LoVo (cell line): ENCODE results near the gene NCOA3.
"Not testable (repeated sequence)": the region's sequence is repeated elsewhere in the genome, so short reads cannot be mapped to it uniquely, and the experiment has no call there.

Experiments used
- DNase-seq: peaks from one replicate; pipeline ENCODE4 v3.0.0-alpha.2; 2016; ENCODE audit warnings: low spot score

The NCOA3 gene

DNA sequence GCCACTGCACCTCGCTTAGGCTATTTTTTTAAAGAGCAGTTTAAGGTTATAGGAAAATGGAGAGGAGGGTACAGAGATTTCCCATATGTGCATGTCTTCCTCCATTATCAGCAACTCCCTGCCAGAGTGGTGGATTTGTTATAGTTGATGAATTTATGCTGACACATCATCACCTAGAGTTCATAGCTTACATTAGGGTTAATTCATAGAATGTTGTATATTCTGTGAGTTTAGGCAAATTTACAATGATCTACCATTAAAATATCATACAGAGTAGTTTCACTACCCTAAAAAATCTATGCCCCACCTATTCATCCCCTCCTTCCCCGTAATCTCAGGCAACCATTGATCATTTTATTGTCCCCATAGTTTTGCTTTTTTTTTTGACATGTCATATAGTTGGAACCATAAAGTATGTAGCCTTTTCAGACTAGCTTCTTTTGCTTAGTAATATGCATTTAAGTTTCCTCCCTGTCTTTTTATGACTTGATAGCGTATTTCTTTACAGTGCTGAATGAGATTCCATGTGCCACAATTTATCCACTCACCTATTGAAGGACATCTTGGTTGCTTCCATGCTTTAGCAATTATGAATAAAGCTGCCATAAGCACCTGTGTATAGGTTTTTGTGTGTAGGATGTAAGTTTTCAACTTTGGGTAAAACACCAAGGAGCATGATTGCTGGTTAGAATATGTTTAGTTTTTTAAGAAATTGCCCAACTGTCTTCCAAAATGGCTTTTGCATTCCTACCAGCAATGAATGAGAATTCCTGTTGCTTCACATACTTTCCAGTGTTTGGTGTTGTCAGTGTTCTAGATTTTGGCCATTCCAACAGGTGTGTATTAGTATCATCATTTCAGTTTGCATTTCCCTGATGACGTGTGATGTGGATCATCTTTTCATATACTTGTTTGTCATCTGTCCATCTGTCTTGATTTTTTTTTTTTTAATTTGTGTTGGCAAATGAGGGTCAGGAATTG lies 60.2 kb downstream of the NCOA3 start:
- DNase-seq, result no peak

DNA sequence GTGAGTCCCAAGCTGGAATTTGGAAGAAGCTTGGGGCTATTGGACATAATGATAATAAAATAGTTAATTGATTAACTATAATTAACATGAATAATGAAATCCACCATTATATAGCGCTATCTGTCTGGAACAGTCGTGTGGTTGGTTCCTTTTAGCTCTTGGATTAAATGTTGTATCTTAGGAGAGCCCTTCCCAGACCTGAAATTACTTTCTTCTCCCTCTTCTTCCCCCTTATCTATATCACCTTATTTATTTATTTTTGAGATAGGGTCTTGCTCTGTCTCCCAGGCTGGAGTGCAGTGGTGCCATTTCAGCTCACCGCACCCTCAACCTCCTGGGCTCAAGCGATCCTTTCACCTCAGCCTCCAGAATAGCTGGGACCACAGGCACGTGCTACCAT lies 64.6 kb downstream of the NCOA3 start:
- no peak for DNase-seq

GRCh38 chr20:47568019-47568418 lies 66.3 kb downstream of the NCOA3 start:
- peak; percentile 69 for DNase-seq

DNA sequence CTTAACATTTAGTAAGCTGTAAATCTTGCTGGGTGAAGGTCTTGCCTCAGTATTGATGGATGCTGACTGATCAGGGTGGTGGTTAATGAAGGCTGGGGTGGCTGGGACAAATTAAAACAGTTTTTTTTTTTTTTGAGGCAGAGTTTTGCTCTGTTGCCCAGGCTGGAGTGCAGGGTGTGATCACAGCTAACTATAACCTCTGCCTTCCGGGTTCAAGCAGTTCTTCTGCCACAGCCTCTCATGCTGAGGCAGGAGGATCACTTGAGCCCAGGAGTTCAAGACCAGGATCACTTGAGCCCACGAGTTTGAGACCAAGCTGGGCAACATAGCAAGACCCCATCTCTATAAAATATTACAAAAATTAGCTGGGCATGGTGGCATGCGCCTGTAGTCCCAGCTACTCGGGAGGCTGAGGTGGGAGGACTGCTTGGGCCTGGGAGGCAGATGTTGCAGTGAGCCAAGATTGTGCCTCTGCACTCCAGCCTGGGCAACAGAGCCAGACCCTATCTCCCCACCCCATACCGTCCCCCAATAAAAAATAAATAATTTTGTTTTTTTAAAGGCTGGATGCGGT lies 67.2 kb downstream of the NCOA3 start:
- DNase-seq, result no peak

DNA sequence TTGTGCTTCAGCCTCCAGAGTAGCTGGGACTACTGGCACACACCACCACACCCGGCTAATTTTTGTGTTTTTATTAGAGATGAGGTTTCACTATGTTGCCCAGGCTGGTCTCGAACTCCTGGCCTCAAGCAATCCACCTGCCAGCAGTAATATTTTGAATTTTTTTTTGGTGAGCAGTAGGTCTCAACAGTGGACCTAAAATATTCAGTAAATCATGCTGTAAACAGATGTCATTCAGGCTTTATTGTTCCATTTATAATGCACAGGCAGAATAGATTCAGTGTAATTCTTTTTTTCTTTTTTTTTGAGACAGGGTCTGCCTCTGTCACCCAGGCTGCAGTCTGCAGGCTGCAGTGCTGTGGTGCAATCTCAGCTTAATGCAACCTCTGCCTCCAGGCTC lies 69.7 kb downstream of the NCOA3 start:
- no peak for DNase-seq

GRCh38 chr20:47572105-47572729 lies 70.5 kb downstream of the NCOA3 start:
- DNase-seq, result no peak

DNA sequence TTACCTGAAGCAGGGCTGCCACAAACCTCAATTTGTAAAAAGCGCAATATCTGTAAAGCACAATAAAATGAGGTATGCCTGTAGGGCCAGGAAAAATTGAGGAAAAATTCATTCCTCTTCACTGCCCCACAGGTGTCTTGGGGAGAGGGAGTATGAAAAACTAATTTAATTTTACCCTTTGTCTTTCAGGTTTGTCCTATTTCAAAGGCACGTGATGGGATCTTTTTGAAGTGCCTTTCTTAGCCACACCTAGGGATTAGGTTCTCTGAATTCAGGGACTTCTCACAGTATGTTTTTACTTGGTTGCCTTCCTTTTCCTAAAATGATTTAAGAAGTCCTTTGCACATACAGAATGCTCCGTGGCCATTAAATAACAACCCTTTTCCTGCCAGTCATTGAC lies 71.9 kb downstream of the NCOA3 start:
- no peak for DNase-seq

DNA sequence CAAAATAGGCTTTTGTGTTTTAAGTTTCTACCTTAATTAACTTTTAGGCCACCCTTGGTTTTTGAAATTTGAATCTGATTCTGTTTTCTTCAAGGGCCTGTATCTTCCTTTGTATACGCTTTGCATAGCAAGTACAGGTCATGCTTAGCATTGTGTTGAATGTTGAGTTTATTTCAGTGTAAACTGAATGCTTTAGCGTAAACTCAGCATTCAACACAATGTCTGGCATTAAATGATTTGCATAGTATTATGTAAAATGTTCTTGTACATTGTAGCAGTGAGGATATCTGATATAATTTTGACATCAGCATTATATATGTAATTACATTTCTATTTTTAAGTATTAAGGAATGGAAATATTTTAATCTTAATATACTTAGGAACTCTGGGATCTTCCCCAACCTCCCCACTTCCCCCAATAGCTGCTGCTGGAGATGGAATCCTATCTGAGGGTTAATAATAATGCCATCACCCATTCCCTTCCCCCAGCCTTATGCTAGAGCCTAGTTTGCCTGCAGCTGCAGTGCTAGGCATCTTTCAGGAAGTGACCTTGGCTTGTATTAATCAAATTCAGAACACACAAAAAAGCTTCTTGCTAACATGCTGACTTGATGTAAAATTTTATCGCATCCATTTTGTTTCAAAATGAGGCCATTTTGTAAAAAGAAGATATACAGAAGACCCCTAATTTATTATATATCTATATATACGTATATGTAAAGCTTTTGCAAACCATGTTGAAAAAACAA lies 73.1 kb downstream of the NCOA3 start:
- DNase-seq, result no peak

DNA sequence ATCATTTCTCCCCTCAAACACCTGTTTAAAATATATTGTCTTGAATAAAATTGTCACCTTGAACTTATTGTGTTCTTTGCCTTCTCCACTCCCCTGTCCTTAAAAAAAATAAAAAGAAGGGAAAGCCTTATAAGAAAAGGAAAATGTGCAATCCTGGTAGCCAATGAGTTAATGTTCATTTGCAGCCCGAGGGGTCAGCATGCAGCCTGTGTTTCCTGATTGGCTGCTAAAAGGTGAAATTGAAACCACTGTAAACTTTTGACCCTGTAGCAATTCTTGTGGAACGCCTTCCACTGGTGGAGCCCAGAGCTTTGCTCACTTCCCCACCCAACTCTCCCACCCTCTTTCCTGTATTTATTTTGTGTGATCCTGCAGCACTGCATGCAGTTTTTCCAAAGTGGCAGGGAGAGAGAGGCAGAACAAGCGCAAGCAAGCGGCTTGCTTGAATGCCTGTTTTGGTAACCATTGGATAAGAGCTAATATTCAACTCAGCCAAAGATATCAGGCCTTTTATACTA lies 74.9 kb downstream of the NCOA3 start:
- peak; percentile 80 for DNase-seq

GRCh38 chr20:47577314-47577713 lies 75.6 kb downstream of the NCOA3 start:
- no peak for DNase-seq

- DNase-seq, result no peak
These were observed 76.9 kb downstream of the NCOA3 start for GRCh38 chr20:47578543-47578942.

GRCh38 chr20:47580686-47581085 lies 79.0 kb downstream of the NCOA3 start:
- not testable (repeated sequence) for DNase-seq

DNA sequence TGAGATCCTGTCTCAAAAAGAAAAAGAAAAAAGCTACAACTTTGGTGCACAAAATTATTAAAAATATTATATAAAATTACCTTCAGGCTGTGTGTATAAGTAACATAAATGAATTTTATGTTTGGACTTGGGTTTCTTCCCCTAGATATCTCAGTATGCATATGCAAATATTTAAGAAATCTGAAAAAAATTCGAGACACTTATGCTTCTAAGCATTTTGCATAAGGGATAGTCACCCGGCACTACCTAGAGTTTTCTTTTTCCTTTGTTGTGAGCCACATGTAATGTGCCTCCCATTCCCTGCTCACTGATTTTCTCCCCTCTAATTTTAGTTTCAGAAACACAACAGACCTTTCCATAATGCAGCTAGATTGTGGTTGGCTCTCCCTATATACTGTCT lies 79.4 kb downstream of the NCOA3 start:
- DNase-seq, result no peak

DNA sequence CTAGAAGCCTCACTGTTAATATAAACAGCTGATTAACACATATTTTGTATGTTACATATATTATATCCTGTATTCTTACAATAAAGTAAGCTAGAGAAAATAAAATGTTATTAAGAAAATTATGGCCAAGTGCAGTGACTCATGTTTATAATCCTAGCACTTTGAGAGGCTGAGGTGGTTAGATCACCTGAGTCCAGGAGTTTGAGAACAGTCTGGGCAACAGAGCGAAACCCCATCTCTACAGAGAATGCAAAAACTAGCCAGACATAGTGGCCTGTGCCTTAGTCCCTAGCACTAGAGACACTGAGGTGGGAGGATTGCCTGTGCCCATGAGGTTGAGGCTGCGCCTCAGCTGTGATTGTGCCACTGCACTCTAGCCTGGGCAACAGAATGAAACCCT lies 81.9 kb downstream of the NCOA3 start:
- no peak for DNase-seq

DNA sequence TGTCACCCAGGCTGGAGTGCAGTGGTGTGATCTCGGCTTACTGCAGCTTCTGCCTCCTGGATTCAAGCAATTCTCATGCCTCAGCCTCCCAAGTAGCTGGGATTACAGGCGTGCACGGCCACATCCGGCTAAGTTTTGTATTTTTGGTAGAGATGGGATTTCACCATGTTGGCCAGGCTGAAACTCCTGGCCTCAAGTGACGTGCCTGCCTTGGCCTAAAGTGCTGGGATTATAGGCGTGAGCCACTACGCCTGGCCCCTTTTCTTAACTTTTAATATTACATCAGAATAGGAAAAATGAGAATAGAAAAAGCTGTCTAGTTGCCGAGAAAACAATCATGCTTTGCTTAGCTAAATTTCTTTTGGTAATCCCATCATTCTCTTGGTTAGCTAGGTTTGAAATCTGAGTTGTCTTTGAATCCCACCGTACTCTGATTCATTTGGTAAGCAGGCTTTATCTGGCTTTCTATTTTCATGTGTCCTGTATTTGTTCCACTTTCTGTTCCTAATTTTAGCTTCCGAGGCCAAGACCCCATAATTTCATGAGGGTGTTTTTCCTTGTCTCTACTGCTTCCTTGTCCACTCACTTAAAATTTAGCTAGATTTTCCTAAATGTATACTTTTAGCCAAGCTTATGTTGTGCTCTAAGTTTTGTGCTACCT lies 83.5 kb downstream of the NCOA3 start:
- DNase-seq, result no peak

- DNase-seq, result no peak
These were observed 85.1 kb downstream of the NCOA3 start for GRCh38 chr20:47586649-47587294.

DNA sequence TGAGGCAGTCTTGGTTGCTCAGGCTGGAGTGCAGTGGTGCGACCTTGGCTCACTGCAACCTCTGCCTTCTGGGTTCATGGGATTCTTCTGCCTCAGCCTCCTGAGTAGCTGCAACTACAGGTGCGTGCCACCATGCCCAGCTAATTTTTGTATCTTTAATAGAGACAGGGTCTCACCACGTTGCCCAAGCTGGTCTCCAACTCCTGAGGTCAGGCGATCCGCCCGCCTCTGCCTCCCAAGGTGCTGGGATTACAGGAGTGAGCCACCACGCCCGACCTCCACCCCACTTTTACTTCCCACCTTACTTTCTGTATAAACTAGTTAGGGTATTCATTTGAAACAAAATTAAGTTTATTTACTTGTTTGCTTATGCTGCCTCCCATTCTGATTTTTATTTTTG lies 86.5 kb downstream of the NCOA3 start:
- DNase-seq, result no peak

GRCh38 chr20:47591231-47591630 lies 89.5 kb downstream of the NCOA3 start:
- DNase-seq, result no peak

- DNase-seq, result no peak
These were observed 92.5 kb downstream of the NCOA3 start for GRCh38 chr20:47594157-47594556.

- DNase-seq, result not testable (repeated sequence)
These were observed 93.5 kb downstream of the NCOA3 start for GRCh38 chr20:47595138-47595537.

DNA sequence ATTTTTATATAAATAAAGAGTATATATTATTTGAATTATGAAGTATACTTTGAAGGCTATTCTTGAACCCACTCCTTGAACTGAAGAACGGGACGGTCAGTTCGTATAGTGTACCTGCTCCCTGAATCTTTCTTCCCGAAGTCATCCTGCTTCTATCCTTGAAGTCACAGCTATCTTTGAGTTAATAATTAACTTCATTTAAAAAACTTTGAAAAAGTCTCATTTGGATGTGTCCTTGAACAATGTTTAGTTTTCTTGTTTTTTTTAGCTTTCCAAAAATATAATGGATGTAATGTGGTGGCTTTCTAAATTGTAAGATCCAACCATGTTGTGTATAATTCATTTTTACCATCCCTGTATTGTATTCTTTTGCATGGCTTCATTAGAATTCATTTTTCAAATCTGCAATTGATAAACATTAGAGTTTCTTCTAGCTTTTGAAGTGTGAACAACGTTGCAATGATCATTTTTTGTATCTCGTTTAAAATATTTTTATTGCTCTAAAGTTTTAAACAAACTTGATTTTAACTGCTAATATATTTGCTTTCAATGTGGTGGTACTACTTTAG lies 94.4 kb downstream of the NCOA3 start:
- DNase-seq, result no peak
